ENCODE results near the gene CPPED1. TPM values are rescaled to one million over a fixed set of nuclear protein-coding genes. Genes with fewer than 3 reads are reported as not detected.

The CPPED1 gene
- total RNA-seq, 1 experiment from 2014 or later, result 8.1 TPM

DNA sequence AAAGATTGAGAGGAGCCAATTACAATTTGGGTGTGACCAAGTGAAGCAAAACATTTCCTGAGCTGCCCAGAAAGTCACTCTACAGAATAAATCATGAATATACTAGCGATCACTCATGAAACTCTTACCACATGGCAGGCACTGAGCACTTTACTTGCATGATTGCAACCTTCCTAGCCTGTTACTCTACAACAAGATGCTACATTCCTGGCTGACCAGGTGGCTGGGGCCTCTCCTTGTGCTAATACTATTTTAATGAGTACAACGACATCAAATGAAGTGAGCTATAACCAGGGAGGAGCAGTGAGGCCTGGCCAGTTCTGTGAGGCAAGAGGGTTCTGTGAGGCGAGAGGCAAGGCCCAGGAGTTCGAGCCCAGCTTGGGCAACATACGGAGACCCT, 75.2 kb downstream of the CPPED1 start (continued):
- TF ChIP-seq, protein P1, sequence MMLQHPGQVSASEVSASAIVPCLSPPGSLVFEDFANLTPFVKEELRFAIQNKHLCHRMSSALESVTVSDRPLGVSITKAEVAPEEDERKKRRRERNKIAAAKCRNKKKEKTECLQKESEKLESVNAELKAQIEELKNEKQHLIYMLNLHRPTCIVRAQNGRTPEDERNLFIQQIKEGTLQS (IDR thresholded peaks at IDR 0.05), result no peak
- TF ChIP-seq ZNF274 (IDR thresholded peaks at IDR 0.05; ENCODE audit: low read depth, low read length), result no peak
- TF ChIP-seq ZFX (IDR thresholded peaks at IDR 0.05), result no peak
- TF ChIP-seq, protein P2, sequence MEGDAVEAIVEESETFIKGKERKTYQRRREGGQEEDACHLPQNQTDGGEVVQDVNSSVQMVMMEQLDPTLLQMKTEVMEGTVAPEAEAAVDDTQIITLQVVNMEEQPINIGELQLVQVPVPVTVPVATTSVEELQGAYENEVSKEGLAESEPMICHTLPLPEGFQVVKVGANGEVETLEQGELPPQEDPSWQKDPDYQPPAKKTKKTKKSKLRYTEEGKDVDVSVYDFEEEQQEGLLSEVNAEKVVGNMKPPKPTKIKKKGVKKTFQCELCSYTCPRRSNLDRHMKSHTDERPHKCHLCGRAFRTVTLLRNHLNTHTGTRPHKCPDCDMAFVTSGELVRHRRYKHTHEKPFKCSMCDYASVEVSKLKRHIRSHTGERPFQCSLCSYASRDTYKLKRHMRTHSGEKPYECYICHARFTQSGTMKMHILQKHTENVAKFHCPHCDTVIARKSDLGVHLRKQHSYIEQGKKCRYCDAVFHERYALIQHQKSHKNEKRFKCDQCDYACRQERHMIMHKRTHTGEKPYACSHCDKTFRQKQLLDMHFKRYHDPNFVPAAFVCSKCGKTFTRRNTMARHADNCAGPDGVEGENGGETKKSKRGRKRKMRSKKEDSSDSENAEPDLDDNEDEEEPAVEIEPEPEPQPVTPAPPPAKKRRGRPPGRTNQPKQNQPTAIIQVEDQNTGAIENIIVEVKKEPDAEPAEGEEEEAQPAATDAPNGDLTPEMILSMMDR (IDR thresholded peaks at IDR 0.05 in 2 of 3, conservative IDR thresholded peaks at IDR 0.05 in 1 of 3; ENCODE audit: borderline replicate concordance in 1 of 3, insufficient read depth in 1 of 3, low read depth in 2 of 3, low read length in 2 of 3), result no peak
- no peak for TF ChIP-seq EZH2phosphoT487 (IDR thresholded peaks at IDR 0.05; ENCODE audit: borderline replicate concordance)

DNA sequence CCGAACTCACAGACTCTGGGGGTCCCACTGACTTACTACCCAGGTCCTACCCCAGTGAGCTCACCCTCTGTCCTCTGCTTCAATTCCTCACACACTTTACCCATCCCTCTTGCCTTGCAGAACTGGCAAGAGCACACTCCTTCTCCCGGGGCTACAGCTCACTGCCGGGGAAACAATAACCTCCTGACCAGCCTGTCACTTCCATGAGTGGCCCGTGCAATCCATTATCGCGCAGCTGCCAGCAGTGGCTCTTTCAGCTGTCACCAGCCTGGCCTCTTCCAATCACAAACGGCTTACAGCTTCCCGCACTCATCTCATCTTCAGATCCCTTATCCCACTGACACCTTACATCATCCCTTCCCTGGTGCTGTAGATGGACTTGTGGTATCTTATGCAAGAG, 79.5 kb downstream of the CPPED1 start:
- H3K9me3 ChIP-seq (ENCODE audit: control insufficient read depth in 1 of 2, insufficient read depth in 1 of 2, low read depth in 1 of 2, low read length in 2 of 2), result no peaks in the 10 kb centered on the region
- H4K20me1 ChIP-seq (ENCODE audit: insufficient read depth), result no peaks in the 10 kb centered on the region
- ChIA-PET POLR2A (no interaction called here), CTCF (no interaction called here), RAD21 (ENCODE audit: low non-redundant PET in 1 of 2, low total read pairs in 2 of 2, uncharacterized antibody in 2 of 2, unreplicated experiment in 2 of 2) (no interaction called here)
- H2AFZ ChIP-seq (ENCODE audit: low read depth, low read length, poor library complexity, severe bottlenecking), result no peak overlapping the region
- H3K9me2 ChIP-seq (ENCODE audit: insufficient read depth), result no peaks in the 10 kb centered on the region
- ATAC-seq (no peak), DNase-seq (ENCODE audit: low read depth, low spot score) (no peak)
- H3K36me3 ChIP-seq (ENCODE audit: control insufficient read depth in 1 of 2, insufficient read depth in 2 of 2, low read length in 2 of 2), result no peaks in the 10 kb centered on the region
- no peak overlapping the region for H3K4me3 ChIP-seq (replicated peaks in 1 of 2; ENCODE audit: low read depth in 1 of 2, low read length in 2 of 2)
- no TSS peak for BruUV-seq (replicated peaks)
- intact Hi-C loops (cut with micrococcal nuclease), result no loop called here
- no peaks in the 10 kb centered on the region for H3K4me1 ChIP-seq (ENCODE audit: control insufficient read depth in 1 of 2, insufficient read depth in 2 of 2, low read length in 2 of 2)
- H3K4me2 ChIP-seq (ENCODE audit: low read length), result no peak overlapping the region
- TF ChIP-seq SP1 (IDR thresholded peaks at IDR 0.05; ENCODE audit: low read depth) (no peak), YY1 (IDR thresholded peaks at IDR 0.05; ENCODE audit: extremely low read depth, insufficient replicate concordance, low read depth, low read length) (no peak), CBX3 (IDR thresholded peaks at IDR 0.05; ENCODE audit: low read depth) (no peak), ELF1 (IDR thresholded peaks at IDR 0.05; ENCODE audit: borderline replicate concordance, low read depth) (no peak), TCF7L2 (IDR thresholded peaks at IDR 0.05; ENCODE audit: borderline replicate concordance, extremely low read depth, insufficient read depth, insufficient read length) (no peak), SIN3A (IDR thresholded peaks at IDR 0.05; ENCODE audit: low read depth) (no peak), JUND (IDR thresholded peaks at IDR 0.05) (no peak), FOSL1 (IDR thresholded peaks at IDR 0.05; ENCODE audit: low read depth) (no peak), ZFX (IDR thresholded peaks at IDR 0.05) (no peak), POLR2AphosphoS5 (IDR thresholded peaks at IDR 0.05; ENCODE audit: low read depth, low read length) (no peak), RAD21 (IDR thresholded peaks at IDR 0.05; ENCODE audit: low read depth) (no peak)
- TF ChIP-seq, protein P1 (IDR thresholded peaks at IDR 0.05), result no peak
- TF ChIP-seq, protein P3, sequence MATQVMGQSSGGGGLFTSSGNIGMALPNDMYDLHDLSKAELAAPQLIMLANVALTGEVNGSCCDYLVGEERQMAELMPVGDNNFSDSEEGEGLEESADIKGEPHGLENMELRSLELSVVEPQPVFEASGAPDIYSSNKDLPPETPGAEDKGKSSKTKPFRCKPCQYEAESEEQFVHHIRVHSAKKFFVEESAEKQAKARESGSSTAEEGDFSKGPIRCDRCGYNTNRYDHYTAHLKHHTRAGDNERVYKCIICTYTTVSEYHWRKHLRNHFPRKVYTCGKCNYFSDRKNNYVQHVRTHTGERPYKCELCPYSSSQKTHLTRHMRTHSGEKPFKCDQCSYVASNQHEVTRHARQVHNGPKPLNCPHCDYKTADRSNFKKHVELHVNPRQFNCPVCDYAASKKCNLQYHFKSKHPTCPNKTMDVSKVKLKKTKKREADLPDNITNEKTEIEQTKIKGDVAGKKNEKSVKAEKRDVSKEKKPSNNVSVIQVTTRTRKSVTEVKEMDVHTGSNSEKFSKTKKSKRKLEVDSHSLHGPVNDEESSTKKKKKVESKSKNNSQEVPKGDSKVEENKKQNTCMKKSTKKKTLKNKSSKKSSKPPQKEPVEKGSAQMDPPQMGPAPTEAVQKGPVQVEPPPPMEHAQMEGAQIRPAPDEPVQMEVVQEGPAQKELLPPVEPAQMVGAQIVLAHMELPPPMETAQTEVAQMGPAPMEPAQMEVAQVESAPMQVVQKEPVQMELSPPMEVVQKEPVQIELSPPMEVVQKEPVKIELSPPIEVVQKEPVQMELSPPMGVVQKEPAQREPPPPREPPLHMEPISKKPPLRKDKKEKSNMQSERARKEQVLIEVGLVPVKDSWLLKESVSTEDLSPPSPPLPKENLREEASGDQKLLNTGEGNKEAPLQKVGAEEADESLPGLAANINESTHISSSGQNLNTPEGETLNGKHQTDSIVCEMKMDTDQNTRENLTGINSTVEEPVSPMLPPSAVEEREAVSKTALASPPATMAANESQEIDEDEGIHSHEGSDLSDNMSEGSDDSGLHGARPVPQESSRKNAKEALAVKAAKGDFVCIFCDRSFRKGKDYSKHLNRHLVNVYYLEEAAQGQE (IDR thresholded peaks at IDR 0.05; ENCODE audit: low read depth), result no peak
- H3K27me3 ChIP-seq (ENCODE audit: insufficient read depth, low read length), result no peaks in the 10 kb centered on the region
- no peaks in the 10 kb centered on the region for H3K79me2 ChIP-seq (ENCODE audit: insufficient read depth, low read length)
- H3K27ac ChIP-seq (ENCODE audit: low read depth, low read length), result no peak overlapping the region
- no peak overlapping the region for H3K9ac ChIP-seq (ENCODE audit: low read length)
